GM23338 (cell line): ENCODE measurements around the gene MGAT5. TPM values are rescaled to one million over a fixed set of nuclear protein-coding genes. Genes with fewer than 3 reads are reported as not detected.

Experiments used
- ATAC-seq: fragments of 200-7000 bp; cut with Tn5 transposase; 3 replicates; pipeline ENCODE4 v1.9.1; 2020
- DNase-seq: peaks from one replicate; pipeline ENCODE4 v3.0.0-alpha.2; 2015; ENCODE audit warnings: low spot score
- H2AFZ ChIP-seq: fragments of 200-600 bp; sonication (generic); 2 replicates; pipeline ENCODE4 v1.8.0; 2016; ENCODE audit warnings: antibody characterized with exemption, mild to moderate bottlenecking, moderate library complexity
- H3F3A ChIP-seq: fragments of 200-600 bp; sonication (generic); replicated peaks from 2 replicates; pipeline ENCODE4 v1.8.0; 2017; ENCODE audit warnings: antibody characterized with exemption, mixed run types, low read depth
- H3K27ac ChIP-seq: fragments of 200-600 bp; sonication (generic); 2 replicates; pipeline ENCODE4 v1.6.1; 2016; ENCODE audit warnings: low read depth
- H3K27me3 ChIP-seq: fragments of 200-600 bp; sonication (generic); 2 replicates; pipeline ENCODE4 v1.8.0; 2016; ENCODE audit warnings: mild to moderate bottlenecking, mixed run types, moderate library complexity; ENCODE audit not compliant: insufficient read depth
- H3K36me3 ChIP-seq: fragments of 200-600 bp; sonication (generic); 2 replicates; pipeline ENCODE4 v1.8.0; 2016; ENCODE audit warnings: mild to moderate bottlenecking; ENCODE audit not compliant: insufficient read depth
- H3K4me1 ChIP-seq: fragments of 200-600 bp; sonication (generic); 2 replicates; pipeline ENCODE4 v1.8.0; 2016; ENCODE audit warnings: mild to moderate bottlenecking, moderate library complexity; ENCODE audit not compliant: insufficient read depth
- H3K4me2 ChIP-seq: fragments of 200-600 bp; sonication (generic); 2 replicates; pipeline ENCODE4 v1.7.1; 2017; ENCODE audit warnings: mixed run types
- H3K4me3 ChIP-seq: fragments of 200-600 bp; sonication (generic); 2 replicates; pipeline ENCODE4 v1.6.1; 2016; ENCODE audit warnings: mixed run types
- H3K79me2 ChIP-seq: fragments of 200-600 bp; sonication (generic); replicated peaks from 2 replicates; pipeline ENCODE4 v1.8.0; 2017; ENCODE audit warnings: mild to moderate bottlenecking; ENCODE audit not compliant: insufficient read depth
- H3K9me2 ChIP-seq: fragments of 200-600 bp; sonication (generic); 2 replicates; pipeline ENCODE4 v1.8.0; 2017; ENCODE audit not compliant: insufficient read depth
- H4K20me1 ChIP-seq: fragments of 200-600 bp; sonication (generic); replicated peaks from 2 replicates; pipeline ENCODE4 v1.8.0; 2017; ENCODE audit warnings: mild to moderate bottlenecking; ENCODE audit not compliant: insufficient read depth
- H3K27ac Mint-ChIP-seq: 2 replicates; pipeline ENCODE4 v1.8.0; 2020; ENCODE audit warnings: inconsistent platforms, mild to moderate bottlenecking, moderate library complexity, mixed read lengths
- H3K27me3 Mint-ChIP-seq: 3 replicates; pipeline ENCODE4 v1.8.0; 2022; ENCODE audit warnings: low read depth, mild to moderate bottlenecking, moderate library complexity, mixed read lengths, inconsistent platforms; ENCODE audit not compliant: insufficient read depth, poor library complexity
- H3K36me3 Mint-ChIP-seq: 3 replicates; pipeline ENCODE4 v1.8.0; 2021; ENCODE audit warnings: low read depth, mild to moderate bottlenecking, inconsistent platforms, moderate library complexity, mixed read lengths
- H3K4me1 Mint-ChIP-seq: 3 replicates; pipeline ENCODE4 v1.8.0; 2020; ENCODE audit warnings: mild to moderate bottlenecking, inconsistent platforms, mixed read lengths
- H3K4me3 Mint-ChIP-seq: 3 replicates; pipeline ENCODE4 v1.8.0; 2021; ENCODE audit warnings: moderate library complexity, mild to moderate bottlenecking, inconsistent platforms, mixed read lengths
- H3K9me3 Mint-ChIP-seq: 3 replicates; pipeline ENCODE4 v1.8.0; 2020; ENCODE audit warnings: moderate library complexity, mild to moderate bottlenecking, inconsistent platforms, mixed read lengths
- ETS1 ChIP-seq: IDR thresholded peaks from 2 replicates; pipeline ENCODE4 v1.6.1; 2016; ENCODE audit warnings: antibody characterized with exemption
- EZH2 ChIP-seq: fragments of 200-600 bp; sonication (generic); IDR thresholded peaks from one replicate; pipeline ENCODE4 v1.8.0; 2017; ENCODE audit warnings: antibody characterized with exemption, mild to moderate bottlenecking, low read depth; ENCODE audit not compliant: unreplicated experiment
- JUNB ChIP-seq: IDR thresholded peaks from one replicate; pipeline ENCODE4 v1.6.1; 2016; ENCODE audit warnings: antibody characterized with exemption; ENCODE audit not compliant: unreplicated experiment
- NANOG ChIP-seq: IDR thresholded peaks from 2 replicates; pipeline ENCODE4 v1.6.1; 2016; ENCODE audit warnings: antibody characterized with exemption, borderline replicate concordance
- STAT1 ChIP-seq: IDR thresholded peaks from one replicate; pipeline ENCODE4 v1.6.1; 2016; ENCODE audit warnings: antibody characterized with exemption; ENCODE audit not compliant: unreplicated experiment
- ZNF114 ChIP-seq: fragments of 250-450 bp; sonication (Bioruptor Pico); IDR thresholded peaks from 2 replicates; pipeline ENCODE4 v1.5.0; 2020; ENCODE audit warnings: mild to moderate bottlenecking, moderate library complexity
- ZNF331 ChIP-seq: fragments of 250-450 bp; sonication (Bioruptor Pico); IDR thresholded peaks from 2 replicates; pipeline ENCODE4 v1.5.0; 2020; ENCODE audit warnings: low read depth, mild to moderate bottlenecking, moderate library complexity
- ZNF462 ChIP-seq: fragments of 250-450 bp; sonication (Bioruptor Pico); IDR thresholded peaks from 2 replicates; pipeline ENCODE4 v1.5.0; 2020; ENCODE audit warnings: mild to moderate bottlenecking, moderate library complexity
- polyA plus RNA-seq: library from polyadenylated mRNA; unstranded; fragments of >200 nt; fragmentation: Nextera tagmentation; extraction: Ambion mirVana; gene quantifications from 2 replicates; pipeline ENCODE4 v1.2.1, GENCODE V29; 2016
- total RNA-seq: library from RNA; depleted of rRNA; stranded (reverse); fragments of >200 nt; shearing (Covaris generic); gene quantifications from 2 replicates; pipeline ENCODE4 v1.2.3, GENCODE V29; 2014
- TF ChIP-seq, protein P1 (sequence below): IDR thresholded peaks from one replicate; pipeline ENCODE4 v1.6.1; 2018; ENCODE audit warnings: antibody characterized with exemption; ENCODE audit not compliant: unreplicated experiment
- TF ChIP-seq, protein P2 (sequence below), 2 experiments: fragments of 200-600 bp in 1 of 2; sonication (generic) in 1 of 2; conservative IDR thresholded peaks; 2 replicates each; pipeline versions ENCODE4 v1.5.1 to v1.6.1; 2016 to 2017; ENCODE audit warnings: antibody characterized with exemption in 2 of 2, low read depth in 2 of 2, mild to moderate bottlenecking in 2 of 2, moderate library complexity in 1 of 2

MGAT5 gene
- total and polyA plus RNA-seq, 2 experiments from 2014 or later: 4.6 to 27.6 TPM

GRCh38 chr2:134307334-134307733 is 53.5 kb downstream of the MGAT5 start:
- DNase-seq: no peak
- TF ChIP-seq STAT1 (no peak), ZNF462 (CRISPR knock-in tag) (no peak), EZH2 (no peak), JUNB (no peak), ZNF114 (CRISPR knock-in tag) (no peak), ZNF331 (no peak), ETS1 (no peak), NANOG (no peak)
- TF ChIP-seq, protein P1, sequence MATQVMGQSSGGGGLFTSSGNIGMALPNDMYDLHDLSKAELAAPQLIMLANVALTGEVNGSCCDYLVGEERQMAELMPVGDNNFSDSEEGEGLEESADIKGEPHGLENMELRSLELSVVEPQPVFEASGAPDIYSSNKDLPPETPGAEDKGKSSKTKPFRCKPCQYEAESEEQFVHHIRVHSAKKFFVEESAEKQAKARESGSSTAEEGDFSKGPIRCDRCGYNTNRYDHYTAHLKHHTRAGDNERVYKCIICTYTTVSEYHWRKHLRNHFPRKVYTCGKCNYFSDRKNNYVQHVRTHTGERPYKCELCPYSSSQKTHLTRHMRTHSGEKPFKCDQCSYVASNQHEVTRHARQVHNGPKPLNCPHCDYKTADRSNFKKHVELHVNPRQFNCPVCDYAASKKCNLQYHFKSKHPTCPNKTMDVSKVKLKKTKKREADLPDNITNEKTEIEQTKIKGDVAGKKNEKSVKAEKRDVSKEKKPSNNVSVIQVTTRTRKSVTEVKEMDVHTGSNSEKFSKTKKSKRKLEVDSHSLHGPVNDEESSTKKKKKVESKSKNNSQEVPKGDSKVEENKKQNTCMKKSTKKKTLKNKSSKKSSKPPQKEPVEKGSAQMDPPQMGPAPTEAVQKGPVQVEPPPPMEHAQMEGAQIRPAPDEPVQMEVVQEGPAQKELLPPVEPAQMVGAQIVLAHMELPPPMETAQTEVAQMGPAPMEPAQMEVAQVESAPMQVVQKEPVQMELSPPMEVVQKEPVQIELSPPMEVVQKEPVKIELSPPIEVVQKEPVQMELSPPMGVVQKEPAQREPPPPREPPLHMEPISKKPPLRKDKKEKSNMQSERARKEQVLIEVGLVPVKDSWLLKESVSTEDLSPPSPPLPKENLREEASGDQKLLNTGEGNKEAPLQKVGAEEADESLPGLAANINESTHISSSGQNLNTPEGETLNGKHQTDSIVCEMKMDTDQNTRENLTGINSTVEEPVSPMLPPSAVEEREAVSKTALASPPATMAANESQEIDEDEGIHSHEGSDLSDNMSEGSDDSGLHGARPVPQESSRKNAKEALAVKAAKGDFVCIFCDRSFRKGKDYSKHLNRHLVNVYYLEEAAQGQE: no peak
- TF ChIP-seq, protein P2, sequence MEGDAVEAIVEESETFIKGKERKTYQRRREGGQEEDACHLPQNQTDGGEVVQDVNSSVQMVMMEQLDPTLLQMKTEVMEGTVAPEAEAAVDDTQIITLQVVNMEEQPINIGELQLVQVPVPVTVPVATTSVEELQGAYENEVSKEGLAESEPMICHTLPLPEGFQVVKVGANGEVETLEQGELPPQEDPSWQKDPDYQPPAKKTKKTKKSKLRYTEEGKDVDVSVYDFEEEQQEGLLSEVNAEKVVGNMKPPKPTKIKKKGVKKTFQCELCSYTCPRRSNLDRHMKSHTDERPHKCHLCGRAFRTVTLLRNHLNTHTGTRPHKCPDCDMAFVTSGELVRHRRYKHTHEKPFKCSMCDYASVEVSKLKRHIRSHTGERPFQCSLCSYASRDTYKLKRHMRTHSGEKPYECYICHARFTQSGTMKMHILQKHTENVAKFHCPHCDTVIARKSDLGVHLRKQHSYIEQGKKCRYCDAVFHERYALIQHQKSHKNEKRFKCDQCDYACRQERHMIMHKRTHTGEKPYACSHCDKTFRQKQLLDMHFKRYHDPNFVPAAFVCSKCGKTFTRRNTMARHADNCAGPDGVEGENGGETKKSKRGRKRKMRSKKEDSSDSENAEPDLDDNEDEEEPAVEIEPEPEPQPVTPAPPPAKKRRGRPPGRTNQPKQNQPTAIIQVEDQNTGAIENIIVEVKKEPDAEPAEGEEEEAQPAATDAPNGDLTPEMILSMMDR (conservative IDR thresholded peaks at IDR 0.05; ENCODE audit: low read depth in 2 of 2): no peak
- Histone ChIP-seq H3K27me3 (no peaks in the 10 kb centered on the region), H3K79me2 (peaks cover 14% of the 10 kb centered on the region), H3K4me3 (no peak overlapping the region), H3K4me1 (peaks cover 12% of the 10 kb centered on the region; the same call in 1 of the 2 replicates), H3K4me2 (no peak overlapping the region), H4K20me1 (no peaks in the 10 kb centered on the region; the same call in 1 of the 2 replicates), H3K9me2 (no peaks in the 10 kb centered on the region), H3F3A (no peaks in the 10 kb centered on the region), H3K27ac (no peak overlapping the region), H2AFZ (no peak overlapping the region), H3K36me3 (no peaks in the 10 kb centered on the region)
- Mint-ChIP-seq H3K9me3 (no peaks in the 10 kb centered on the region; the same call in 2 of the 3 replicates), H3K27me3 (no peaks in the 10 kb centered on the region), H3K36me3 (0 out of 3 replicates have a peak, but pooled peaks cover 3% of the 10 kb centered on the region), H3K4me3 (no peak overlapping the region), H3K27ac (peak overlapping the region; percentile 30; the same call in 1 of the 2 replicates), H3K4me1 (peaks cover 38% of the 10 kb centered on the region)
- ATAC-seq: no peak
